Trophoblast cell (in vitro differentiated cells and primary cell): Measurements from ENCODE around the gene GIPC3.

Experiments used
- DNase-seq, 2 donors: peaks; one replicate each; pipeline ENCODE4 v3.0.0-alpha.2; 2016
- H2AFZ ChIP-seq: 2 replicates; pipeline ENCODE4 v1.6.1; 2013; ENCODE audit warnings: low read length, moderate library complexity, mild to moderate bottlenecking; ENCODE audit not compliant: insufficient read depth, poor library complexity
- H2AK5ac ChIP-seq: 2 replicates; pipeline ENCODE4 v1.6.1; 2013; ENCODE audit warnings: mild to moderate bottlenecking, low read length
- H2BK120ac ChIP-seq: 2 replicates; pipeline ENCODE4 v1.6.1; 2013; ENCODE audit warnings: low read length, mild to moderate bottlenecking, moderate library complexity; ENCODE audit not compliant: insufficient read depth, poor library complexity
- H2BK12ac ChIP-seq: 2 replicates; pipeline ENCODE4 v1.6.1; 2013; ENCODE audit warnings: mild to moderate bottlenecking, low read length, moderate library complexity
- H2BK5ac ChIP-seq: 2 replicates; pipeline ENCODE4 v1.6.1; 2013; ENCODE audit warnings: low read length, low read depth, moderate library complexity, mild to moderate bottlenecking; ENCODE audit not compliant: poor library complexity
- H3K14ac ChIP-seq: 2 replicates; pipeline ENCODE4 v1.6.1; 2013; ENCODE audit warnings: mild to moderate bottlenecking, low read length
- H3K18ac ChIP-seq: 2 replicates; pipeline ENCODE4 v1.6.1; 2013; ENCODE audit warnings: mild to moderate bottlenecking, low read length
- H3K23ac ChIP-seq: 2 replicates; pipeline ENCODE4 v1.6.1; 2013; ENCODE audit warnings: low read length
- H3K27ac ChIP-seq: 2 replicates; pipeline ENCODE4 v1.5.1; 2013; ENCODE audit warnings: low read depth, mild to moderate bottlenecking, inconsistent platforms, low read length, moderate library complexity
- H3K27me3 ChIP-seq: 2 replicates; pipeline ENCODE4 v1.6.1; 2013; ENCODE audit warnings: inconsistent platforms, mild to moderate bottlenecking, low read length, moderate library complexity; ENCODE audit not compliant: insufficient read depth
- H3K36me3 ChIP-seq, 2 experiments: 1 replicate in 1 of 2; 2 replicates in 1 of 2; pipeline ENCODE4 v1.6.1; 2013; ENCODE audit warnings: low read length in 2 of 2, mild to moderate bottlenecking in 2 of 2, moderate library complexity in 1 of 2; ENCODE audit not compliant: insufficient read depth in 2 of 2, control insufficient read depth in 1 of 2
- H3K4ac ChIP-seq: 2 replicates; pipeline ENCODE4 v1.6.1; 2013; ENCODE audit warnings: low read depth, mild to moderate bottlenecking, low read length, moderate library complexity
- H3K4me1 ChIP-seq, 2 experiments: 1 replicate in 1 of 2; 2 replicates in 1 of 2; pipeline ENCODE4 v1.6.1; 2013; ENCODE audit warnings: low read length in 2 of 2, mild to moderate bottlenecking in 2 of 2, moderate library complexity in 1 of 2; ENCODE audit not compliant: insufficient read depth in 2 of 2, control insufficient read depth in 1 of 2
- H3K4me2 ChIP-seq: 2 replicates; pipeline ENCODE4 v1.6.1; 2013; ENCODE audit warnings: inconsistent platforms, mild to moderate bottlenecking, low read length, moderate library complexity
- H3K4me3 ChIP-seq: 2 replicates; pipeline ENCODE4 v1.5.1; 2013; ENCODE audit warnings: mild to moderate bottlenecking, low read depth, low read length, inconsistent platforms
- H3K79me1 ChIP-seq: one replicate; pipeline ENCODE4 v1.6.1; 2013; ENCODE audit warnings: low read length
- H3K79me2 ChIP-seq: 2 replicates; pipeline ENCODE4 v1.6.1; 2013; ENCODE audit warnings: low read length, mild to moderate bottlenecking; ENCODE audit not compliant: control insufficient read depth, insufficient read depth, poor library complexity
- H3K9ac ChIP-seq: 2 replicates; pipeline ENCODE4 v1.6.1; 2013; ENCODE audit warnings: mild to moderate bottlenecking, low read length
- H3K9me3 ChIP-seq: 2 replicates; pipeline ENCODE4 v1.6.1; 2013; ENCODE audit warnings: low read depth, mild to moderate bottlenecking, control low read depth, inconsistent platforms, low read length; ENCODE audit not compliant: insufficient read depth
- H4K12ac ChIP-seq: 2 replicates; pipeline ENCODE4 v1.6.1; 2013; ENCODE audit warnings: low read depth, mild to moderate bottlenecking, low read length, moderate library complexity
- H4K8ac ChIP-seq: 2 replicates; pipeline ENCODE4 v1.6.1; 2013; ENCODE audit warnings: low read depth, mild to moderate bottlenecking, low read length, moderate library complexity
- H4K91ac ChIP-seq: one replicate; pipeline ENCODE4 v1.6.1; 2013; ENCODE audit warnings: low read depth, mild to moderate bottlenecking, low read length, moderate library complexity
- WGBS: extraction: QIAGEN DNeasy Blood & Tissue Kit; methylation state at CpG from one replicate; pipeline ENCODE4 v1.1.7; 2013; ENCODE audit warnings: missing lambda C conversion rate; ENCODE audit not compliant: insufficient read length, insufficient coverage; ENCODE audit errors: extremely low coverage; 5-methylcytosine and 5-hydroxymethylcytosine counted together

The GIPC3 gene

GRCh38 chr19:3636962-3637361 lies 51.7 kb downstream of the GIPC3 start:
- no peak overlapping the region for H2BK5ac ChIP-seq
- no peak overlapping the region for H4K91ac ChIP-seq
- H4K8ac ChIP-seq, result no peak overlapping the region
- H3K79me2 ChIP-seq, result no peaks in the 10 kb centered on the region
- H3K4me3 ChIP-seq, result no peak overlapping the region
- H3K23ac ChIP-seq, result no peak overlapping the region
- WGBS, result no CpG with 5 or more reads among the region's 20 CpGs
- no peak for DNase-seq
- H3K4me2 ChIP-seq, result no peak overlapping the region
- no peak overlapping the region for H3K4ac ChIP-seq
- H3K79me1 ChIP-seq, result no peaks in the 10 kb centered on the region
- no peak overlapping the region for H3K18ac ChIP-seq
- H3K27ac ChIP-seq, result no peak overlapping the region
- peaks cover 66 to 67% of the 10 kb centered on the region in 2 experiments for H3K36me3 ChIP-seq
- no peaks in the 10 kb centered on the region for H3K4me1 ChIP-seq
- H3K14ac ChIP-seq, result no peak overlapping the region
- H4K12ac ChIP-seq, result no peak overlapping the region
- no peak overlapping the region for H2BK120ac ChIP-seq
- no peak overlapping the region for H2AK5ac ChIP-seq
- no peak overlapping the region for H2BK12ac ChIP-seq
- no peaks in the 10 kb centered on the region for H3K27me3 ChIP-seq
- H3K9me3 ChIP-seq, result peaks cover 2% of the 10 kb centered on the region
- no peak overlapping the region for H2AFZ ChIP-seq
- H3K9ac ChIP-seq, result no peak overlapping the region

GRCh38 chr19:3637621-3638020 lies 52.3 kb downstream of the GIPC3 start:
- no peak overlapping the region for H3K4me2 ChIP-seq
- no peak for DNase-seq
- no peak overlapping the region for H2BK12ac ChIP-seq
- H3K27me3 ChIP-seq, result no peaks in the 10 kb centered on the region
- no peak overlapping the region for H3K9ac ChIP-seq
- H3K14ac ChIP-seq, result no peak overlapping the region
- H3K27ac ChIP-seq, result no peak overlapping the region
- no CpG with 5 or more reads among the region's 23 CpGs for WGBS
- no peak overlapping the region for H3K23ac ChIP-seq
- no peak overlapping the region for H2BK5ac ChIP-seq
- H2AK5ac ChIP-seq, result no peak overlapping the region
- H3K79me2 ChIP-seq, result no peaks in the 10 kb centered on the region
- no peaks in the 10 kb centered on the region for H3K4me1 ChIP-seq
- H3K9me3 ChIP-seq, result peaks cover 2% of the 10 kb centered on the region
- no peak overlapping the region for H3K4me3 ChIP-seq
- no peak overlapping the region for H4K91ac ChIP-seq
- no peak overlapping the region for H3K4ac ChIP-seq
- no peak overlapping the region for H2BK120ac ChIP-seq
- H4K12ac ChIP-seq, result no peak overlapping the region
- H2AFZ ChIP-seq, result no peak overlapping the region
- no peaks in the 10 kb centered on the region for H3K79me1 ChIP-seq
- peaks cover 65 to 66% of the 10 kb centered on the region in 2 experiments for H3K36me3 ChIP-seq
- H4K8ac ChIP-seq, result no peak overlapping the region
- H3K18ac ChIP-seq, result no peak overlapping the region

- no peak overlapping the region for H3K23ac ChIP-seq
- H3K27ac ChIP-seq, result no peak overlapping the region
- H3K79me2 ChIP-seq, result no peaks in the 10 kb centered on the region
- H3K4ac ChIP-seq, result no peak overlapping the region
- peaks cover 5% of the 10 kb centered on the region for H3K9me3 ChIP-seq
- WGBS, result no CpG with 5 or more reads among the region's 55 CpGs
- no peak overlapping the region for H2BK12ac ChIP-seq
- no peak overlapping the region for H4K12ac ChIP-seq
- no peak overlapping the region for H3K14ac ChIP-seq
- H3K18ac ChIP-seq, result no peak overlapping the region
- no peaks in the 10 kb centered on the region for H3K79me1 ChIP-seq
- no peaks in the 10 kb centered on the region for H3K4me1 ChIP-seq
- no peak overlapping the region for H2AFZ ChIP-seq
- H2BK5ac ChIP-seq, result no peak overlapping the region
- no peak overlapping the region for H4K8ac ChIP-seq
- no peak for DNase-seq
- no peak overlapping the region for H3K4me2 ChIP-seq
- no peak overlapping the region for H4K91ac ChIP-seq
- H3K36me3 ChIP-seq, result peaks cover 64 to 65% of the 10 kb centered on the region in 2 experiments
- H3K27me3 ChIP-seq, result no peaks in the 10 kb centered on the region
- H2BK120ac ChIP-seq, result no peak overlapping the region
- H3K9ac ChIP-seq, result no peak overlapping the region
- H2AK5ac ChIP-seq, result no peak overlapping the region
- H3K4me3 ChIP-seq, result no peak overlapping the region
Observed at GRCh38 chr19:3638208-3639193, 53.2 kb downstream of the GIPC3 start.

- no peak overlapping the region for H3K23ac ChIP-seq
Observed at GRCh38 chr19:3639479-3639878, 54.2 kb downstream of the GIPC3 start.

More at GRCh38 chr19:3639479-3639878, 54.2 kb downstream of the GIPC3 start:
- Histone ChIP-seq H3K27me3 (no peaks in the 10 kb centered on the region), H2AFZ (no peak overlapping the region), H4K12ac (no peak overlapping the region), H4K8ac (no peak overlapping the region), H2BK12ac (no peak overlapping the region), H3K79me1 (no peaks in the 10 kb centered on the region), H2AK5ac (no peak overlapping the region), H3K79me2 (no peaks in the 10 kb centered on the region), H2BK120ac (no peak overlapping the region), H3K4me3 (no peak overlapping the region), H3K4ac (no peak overlapping the region), H3K4me2 (no peak overlapping the region), H3K4me1 (no peaks in the 10 kb centered on the region), H3K14ac (no peak overlapping the region), H3K27ac (no peak overlapping the region), H4K91ac (no peak overlapping the region), H3K9me3 (peaks cover 5% of the 10 kb centered on the region), H3K36me3 (peaks cover 63 to 67% of the 10 kb centered on the region in 2 experiments), H3K18ac (no peak overlapping the region), H2BK5ac (no peak overlapping the region), H3K9ac (no peak overlapping the region)
- no peak for DNase-seq
- no CpG with 5 or more reads among the region's 13 CpGs for WGBS
